Head of caudate nucleus (tissue), 42 donors: Measurements from ENCODE around the gene OPA3.
A peak's percentile ranks its signal among the peaks of the same experiment; 100 is the strongest.
"Not testable (repeated sequence)": the region's sequence is repeated elsewhere in the genome, so short reads cannot be mapped to it uniquely, and the experiment has no call there.

Source experiments
- DNase-seq, 42 donors: peaks; one replicate each; pipeline versions ENCODE4 v3.0.0 to v3.0.0-alpha.2; 2020 to 2021; ENCODE audit warnings: mixed read lengths in 7 of 42
- intact Hi-C: fragments of 100-400 bp; cut with DNase I; formaldehyde crosslinking; loops from one replicate; pipeline ENCODE4 v1.15.0; 2022

OPA3 gene

DNA sequence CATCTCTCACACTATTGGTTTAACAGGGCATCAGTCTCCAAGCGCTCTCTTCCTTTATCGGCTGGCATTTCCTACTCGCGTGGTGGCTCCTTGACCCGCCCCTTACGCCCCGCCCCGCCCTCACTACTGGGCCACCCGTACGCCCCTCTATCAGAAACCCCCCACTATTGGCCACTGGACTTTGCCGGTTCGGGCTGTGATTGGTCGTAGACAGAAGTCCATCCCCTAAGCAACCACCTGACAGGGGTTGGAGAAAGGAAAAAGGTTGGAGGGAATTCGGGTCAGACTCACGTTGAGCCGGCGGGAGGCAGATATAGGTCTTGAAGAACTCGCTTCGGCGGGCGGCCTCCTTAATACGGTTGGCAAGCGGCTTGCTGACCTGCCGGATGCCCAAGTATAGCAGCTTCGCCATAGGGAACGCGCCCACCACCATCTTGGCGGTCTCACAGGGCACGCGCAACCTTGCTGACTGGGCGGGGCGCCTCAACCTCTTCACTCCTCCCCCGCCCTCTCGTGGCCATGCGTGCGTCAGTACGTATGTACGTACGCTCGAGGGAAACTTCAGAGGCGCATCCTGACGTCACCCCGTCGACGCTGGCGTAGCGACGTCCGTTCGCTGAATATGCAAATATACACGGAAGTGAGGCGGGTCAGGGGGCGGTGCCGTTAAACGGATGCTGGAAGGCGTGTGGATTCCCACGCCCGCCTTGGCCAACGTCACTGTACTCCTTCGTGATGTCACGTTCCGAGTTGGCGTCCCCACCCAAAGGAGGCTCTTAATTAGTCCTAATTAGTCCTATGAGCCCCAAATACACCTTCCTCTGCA lies at the start of gene OPA3:
Gene OPA3 (minus strand): TSS at position 471 of the 826 bp plus-strand sequence. CDS start 38 bp downstream, at position 433.
- intact Hi-C loops = loop anchor here (5.0 kb wide), 1 partner anchor 108 kb away; the partner anchor contains the start of genes QPCTL and SNRPD2
- peak; percentile 99 to 100 (median 100) for DNase-seq

GRCh38 chr19:45632468-45633196 lies 48.0 kb upstream of the OPA3 start:
- intact Hi-C loops = no loop called here
- DNase-seq = peak in 38 of 42 donors; percentile 20 to 84 (median 58)

DNA sequence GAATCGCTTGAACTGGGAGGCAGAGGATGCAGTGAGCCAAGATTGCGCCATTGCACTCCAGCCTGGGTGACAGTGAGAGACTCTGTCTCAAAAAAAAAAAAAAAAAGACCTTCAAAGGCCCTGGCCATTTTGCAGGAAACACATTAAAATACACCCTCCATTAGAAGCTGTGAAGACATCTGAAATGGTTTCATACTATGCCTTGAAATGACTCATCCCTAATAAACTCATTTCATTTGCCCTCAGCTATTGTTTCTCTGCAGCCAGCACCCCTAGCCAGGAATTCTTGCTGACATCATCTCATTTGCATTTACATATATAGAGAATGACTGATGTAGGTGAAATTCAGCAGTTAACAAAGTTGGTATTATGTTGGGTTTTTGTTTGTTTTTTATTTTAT lies 45.9 kb upstream of the OPA3 start:
- intact Hi-C loops = no loop called here
- DNase-seq = no peak

DNA sequence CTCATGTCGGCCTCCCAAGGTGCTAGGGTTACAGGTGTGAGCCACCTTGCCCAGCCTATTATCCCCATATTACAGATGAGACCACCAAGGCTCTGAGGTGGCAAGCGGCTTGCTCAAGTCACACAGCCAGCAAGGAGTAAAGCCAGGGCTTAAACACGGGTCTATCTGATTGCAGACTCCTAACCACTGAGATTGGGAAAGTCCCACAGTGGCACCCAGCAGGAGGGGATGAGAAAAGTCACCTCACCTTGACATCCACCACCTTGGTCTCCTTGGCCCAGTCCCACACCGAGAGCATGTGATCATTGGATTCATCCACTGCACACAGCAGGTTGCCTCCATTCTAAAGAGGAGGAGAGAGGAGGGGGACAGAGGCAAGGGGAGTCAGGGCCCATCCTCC lies 45.1 kb upstream of the OPA3 start:
- intact Hi-C loops = no loop called here
- DNase-seq = no peak

DNA sequence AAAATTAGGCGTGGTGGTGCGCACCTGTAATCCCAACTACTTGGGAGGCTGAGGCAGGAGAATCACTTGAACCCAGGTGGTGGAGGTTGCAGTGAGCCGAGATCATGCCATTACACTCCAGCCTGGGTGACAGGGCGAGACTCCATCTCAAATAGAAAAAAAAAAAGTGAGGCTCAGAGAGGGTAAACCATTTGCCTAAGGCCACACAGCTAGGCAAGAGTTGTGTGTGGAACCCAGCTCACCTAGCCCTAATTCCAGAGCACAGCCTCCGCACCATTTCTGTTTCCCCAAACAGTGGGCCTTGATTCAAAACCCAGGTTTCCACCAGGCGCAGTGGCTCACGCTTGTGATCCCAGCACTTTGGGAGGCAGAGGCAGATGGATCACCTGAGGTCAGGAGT lies 43.6 kb upstream of the OPA3 start:
- intact Hi-C loops = not testable (repeated sequence)

GRCh38 chr19:45623984-45624383 lies 39.4 kb upstream of the OPA3 start:
- intact Hi-C loops = no loop called here
- no peak for DNase-seq

More for the DNA sequence above, 43.6 kb upstream of the OPA3 start:
- not testable (repeated sequence) for DNase-seq

GRCh38 chr19:45621976-45622503 lies 37.4 kb upstream of the OPA3 start:
- intact Hi-C loops = no loop called here
- no peak for DNase-seq

GRCh38 chr19:45621389-45621788 lies 36.8 kb upstream of the OPA3 start:
- DNase-seq = no peak
- intact Hi-C loops = no loop called here

- no peak for DNase-seq
- intact Hi-C loops = no loop called here
These were observed 32.1 kb upstream of the OPA3 start for GRCh38 chr19:45616704-45617017.

- intact Hi-C loops = no loop called here
- peak in 17 of 42 donors; percentile 7 to 61 (median 19) for DNase-seq
These were observed 31.4 kb upstream of the OPA3 start for GRCh38 chr19:45615795-45616703.

DNA sequence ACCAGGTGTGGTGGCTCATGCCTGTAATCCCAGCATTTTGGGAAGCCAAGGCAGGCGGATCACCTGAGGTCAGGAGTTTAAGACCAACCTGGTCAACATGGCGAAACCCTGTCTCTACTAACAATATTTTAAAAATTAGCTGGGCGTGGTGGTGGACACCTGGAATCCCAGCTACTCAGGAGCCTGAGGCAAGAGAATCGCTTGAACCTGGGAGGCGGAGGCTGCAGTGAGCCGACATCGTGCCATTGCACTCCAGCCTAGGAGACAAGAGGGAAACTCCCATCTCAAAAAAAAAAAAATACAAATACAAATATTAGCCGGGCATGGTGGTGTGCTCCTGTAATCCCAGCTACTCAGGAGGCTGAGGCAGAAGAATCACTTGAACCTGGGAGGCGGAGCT lies 30.5 kb upstream of the OPA3 start:
- intact Hi-C loops, DNase-seq: not testable (repeated sequence)

DNA sequence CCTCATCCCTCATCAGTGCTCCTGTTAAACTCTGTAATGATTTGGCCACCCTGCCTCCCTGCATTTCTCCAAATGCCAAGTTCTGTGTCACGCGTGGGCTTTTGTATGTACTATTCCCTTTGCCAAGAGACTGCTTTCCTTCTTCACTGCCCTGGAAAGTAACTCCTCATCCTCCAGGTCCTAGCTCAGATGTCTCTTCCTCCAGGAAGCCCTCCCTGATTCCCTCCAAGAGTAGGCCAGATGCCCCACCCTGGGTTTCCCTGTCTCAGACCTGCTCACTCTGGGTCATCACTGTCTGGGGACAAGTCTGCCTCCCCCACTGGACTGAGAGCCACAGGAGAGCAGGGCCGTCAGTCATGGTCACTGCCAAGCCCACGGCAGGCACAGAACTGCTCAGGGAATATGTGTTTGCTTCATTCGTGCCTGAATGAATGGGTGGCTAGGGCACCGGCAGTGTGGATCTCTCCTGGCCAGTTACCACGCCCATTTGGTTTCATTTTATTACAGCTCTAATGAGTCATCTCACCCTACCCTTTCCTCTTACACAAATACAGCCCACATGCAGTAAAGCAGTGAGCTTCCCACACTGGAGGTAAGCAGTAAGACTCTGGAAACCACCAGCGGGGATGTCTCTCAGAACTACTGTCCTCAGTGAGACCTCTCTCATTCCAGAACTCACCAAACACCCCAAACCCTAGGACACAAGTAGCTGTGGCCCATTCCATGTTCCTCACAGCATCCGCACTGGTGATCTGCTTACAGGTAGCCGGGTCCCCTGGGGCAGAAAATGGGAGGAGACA lies 29.5 kb upstream of the OPA3 start:
- DNase-seq = peak in 10 of 42 donors; percentile 6 to 66 (median 33)
- intact Hi-C loops = no loop called here

DNA sequence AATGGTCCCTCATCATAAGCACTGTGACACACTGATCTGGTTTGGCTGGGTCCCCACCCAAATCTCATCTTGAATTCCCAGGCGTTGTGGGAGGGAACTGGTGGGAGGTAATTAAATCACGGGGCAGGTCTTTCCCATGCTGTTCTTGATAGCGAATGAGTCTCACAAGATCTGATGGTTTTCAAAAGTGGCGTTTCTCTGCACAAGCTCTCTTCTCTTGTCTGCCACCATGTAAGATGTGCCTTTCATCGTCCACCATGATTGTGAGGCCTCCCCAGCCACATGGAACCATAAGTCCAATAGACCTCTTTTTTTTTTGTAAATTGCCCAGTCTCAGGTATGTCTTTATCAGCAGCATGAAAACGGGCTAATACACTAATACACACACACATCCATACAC lies 24.3 kb upstream of the OPA3 start:
- intact Hi-C loops = loop anchor here (5.0 kb wide), 1 partner anchor 73 kb away; no protein-coding TSS in a partner anchor
- DNase-seq = no peak

- DNase-seq = peak; percentile 35 to 86 (median 68)
- intact Hi-C loops = loop anchor here (5.0 kb wide), 1 partner anchor 75 kb away; no protein-coding TSS in a partner anchor
These were observed 22.7 kb upstream of the OPA3 start for GRCh38 chr19:45607071-45608029.

DNA sequence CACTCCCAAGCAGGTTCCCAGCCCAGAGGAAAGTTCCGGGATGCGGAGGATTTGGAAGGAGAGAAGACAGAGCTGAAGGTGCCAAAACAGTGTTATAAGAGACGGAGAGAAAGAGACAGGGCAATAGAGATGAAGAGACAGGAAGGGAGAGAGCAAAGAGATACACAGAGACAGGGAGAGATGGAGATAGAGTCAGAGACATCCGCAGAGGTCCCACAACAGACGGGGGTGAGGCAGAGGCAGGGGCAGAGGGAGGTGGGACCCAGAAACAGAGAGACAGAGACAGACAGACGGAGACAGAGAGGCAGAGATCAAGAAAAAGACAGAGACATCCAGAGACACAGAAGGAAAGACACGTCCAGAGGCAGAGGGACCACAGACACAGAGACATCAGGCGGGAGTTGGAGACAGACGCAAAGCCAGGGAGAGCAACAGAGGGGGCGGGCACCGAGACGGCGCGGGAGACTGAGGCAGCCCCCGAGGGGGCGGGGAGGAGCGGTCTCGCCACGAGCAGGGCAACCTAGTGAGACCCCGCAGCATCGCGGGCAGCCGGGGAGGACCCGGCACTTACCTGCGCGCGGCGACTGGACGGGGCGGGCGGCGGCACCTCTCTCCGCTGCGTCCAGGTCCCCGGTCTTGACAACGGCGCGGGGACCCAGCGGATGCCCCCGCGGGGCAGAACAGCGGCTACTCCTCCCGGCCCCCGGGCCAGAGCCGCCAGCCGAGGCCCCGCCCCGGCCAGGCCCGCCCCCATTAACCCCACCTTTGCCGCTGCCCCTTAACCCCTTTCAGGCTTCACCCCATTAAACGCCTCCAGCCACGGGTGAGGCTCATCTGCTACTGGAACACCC lies 17.1 kb upstream of the OPA3 start, which contains the start of gene GPR4:
Gene GPR4 (minus strand): TSS at position 689 of the 851 bp plus-strand sequence. CDS start 10,346 bp downstream, outside the sequence.
- intact Hi-C loops = no loop called here
- no peak for DNase-seq

DNA sequence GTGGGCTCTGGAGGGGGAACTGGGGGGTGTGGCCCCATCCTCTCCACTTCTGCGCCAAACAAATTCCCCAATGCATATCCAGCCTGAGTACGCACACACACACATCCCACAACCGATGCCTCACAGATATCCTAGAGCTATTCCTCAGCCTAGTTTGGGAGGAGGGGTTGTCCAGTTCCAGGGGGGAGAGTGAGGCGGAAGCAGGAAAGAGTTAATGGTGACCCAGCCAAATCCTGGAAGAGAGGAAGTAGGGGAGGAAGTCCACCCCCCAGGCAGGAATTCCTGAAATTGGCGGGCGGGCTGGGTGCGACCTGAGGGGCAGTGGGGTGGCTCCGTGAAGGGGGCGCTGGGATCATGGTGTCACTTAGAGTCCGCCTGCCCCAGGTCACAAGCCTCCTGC lies 16.5 kb upstream of the OPA3 start:
- DNase-seq = no peak
- intact Hi-C loops = no loop called here
